HFF-Myc (cell line): ENCODE data around the gene DONSON.
"Not testable (repeated sequence)": the region's sequence is repeated elsewhere in the genome, so short reads cannot be mapped to it uniquely, and the experiment has no call there.

Experiments used
- DNase-seq: peaks from one replicate; pipeline ENCODE4 v3.0.0-alpha.2; 2011; ENCODE audit warnings: low read depth; ENCODE audit errors: extremely low read depth
- H3K4me3 ChIP-seq: replicated peaks from 2 replicates; pipeline ENCODE4 v1.5.1; 2011; ENCODE audit warnings: low read depth, mild to moderate bottlenecking, control low read depth, low read length
- TF ChIP-seq, protein P1 (sequence below): IDR thresholded peaks from 2 replicates; pipeline ENCODE4 v1.5.1; 2012; ENCODE audit warnings: mild to moderate bottlenecking, low read depth, low read length, control low read depth; ENCODE audit errors: missing control alignments

DONSON gene

DNA sequence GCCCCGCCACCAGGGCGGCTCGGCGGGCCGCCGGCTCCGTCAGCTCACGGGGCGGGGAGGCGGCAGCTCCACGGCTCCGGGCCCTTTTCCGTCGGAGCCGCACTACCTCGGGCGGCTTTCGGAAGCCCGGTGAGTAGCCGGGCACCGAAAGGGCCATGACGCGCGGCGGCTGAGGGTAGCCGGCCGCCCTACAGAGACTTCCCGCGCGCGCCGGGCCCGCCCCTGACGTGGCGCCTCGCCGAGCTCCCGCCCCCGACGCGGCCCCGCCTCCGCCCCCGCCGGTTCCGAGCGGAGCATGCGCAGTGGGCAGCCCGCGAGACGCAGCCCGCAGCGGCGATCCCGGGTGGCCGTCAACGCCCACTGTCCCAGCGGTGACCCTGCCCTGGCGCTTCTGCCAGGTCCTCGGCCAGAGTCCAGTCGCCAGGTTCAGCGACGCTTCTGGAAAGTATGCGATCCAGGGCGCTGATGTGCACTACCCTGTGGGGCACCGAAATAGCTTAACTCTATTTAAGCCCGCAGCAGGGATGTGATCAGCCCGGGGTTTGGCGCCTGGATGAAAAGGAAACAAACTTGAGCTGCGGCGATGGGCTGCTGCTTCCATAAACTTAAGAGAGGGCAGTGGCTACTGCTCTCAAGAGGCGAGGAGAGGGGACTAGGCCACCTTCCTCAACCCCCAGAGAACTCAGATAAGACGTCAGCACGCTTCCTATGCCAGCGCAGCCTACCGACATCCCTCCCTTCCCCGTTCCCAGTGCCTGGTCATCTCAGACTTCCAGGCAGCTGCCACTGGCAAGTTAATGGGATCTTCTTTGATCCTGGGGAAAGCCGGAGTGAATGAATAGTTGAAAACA lies at the start of gene DONSON:
Gene DONSON, minus strand, starts transcription at position 200 of the 851 bp plus-strand sequence. Its CDS starts 43 bp downstream, at position 157.
- H3K4me3 ChIP-seq, result peak within 1 kb of the TSS; percentile 72
- TF ChIP-seq, protein P1, sequence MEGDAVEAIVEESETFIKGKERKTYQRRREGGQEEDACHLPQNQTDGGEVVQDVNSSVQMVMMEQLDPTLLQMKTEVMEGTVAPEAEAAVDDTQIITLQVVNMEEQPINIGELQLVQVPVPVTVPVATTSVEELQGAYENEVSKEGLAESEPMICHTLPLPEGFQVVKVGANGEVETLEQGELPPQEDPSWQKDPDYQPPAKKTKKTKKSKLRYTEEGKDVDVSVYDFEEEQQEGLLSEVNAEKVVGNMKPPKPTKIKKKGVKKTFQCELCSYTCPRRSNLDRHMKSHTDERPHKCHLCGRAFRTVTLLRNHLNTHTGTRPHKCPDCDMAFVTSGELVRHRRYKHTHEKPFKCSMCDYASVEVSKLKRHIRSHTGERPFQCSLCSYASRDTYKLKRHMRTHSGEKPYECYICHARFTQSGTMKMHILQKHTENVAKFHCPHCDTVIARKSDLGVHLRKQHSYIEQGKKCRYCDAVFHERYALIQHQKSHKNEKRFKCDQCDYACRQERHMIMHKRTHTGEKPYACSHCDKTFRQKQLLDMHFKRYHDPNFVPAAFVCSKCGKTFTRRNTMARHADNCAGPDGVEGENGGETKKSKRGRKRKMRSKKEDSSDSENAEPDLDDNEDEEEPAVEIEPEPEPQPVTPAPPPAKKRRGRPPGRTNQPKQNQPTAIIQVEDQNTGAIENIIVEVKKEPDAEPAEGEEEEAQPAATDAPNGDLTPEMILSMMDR, result no peak
- peak; percentile 32 for DNase-seq

DNA sequence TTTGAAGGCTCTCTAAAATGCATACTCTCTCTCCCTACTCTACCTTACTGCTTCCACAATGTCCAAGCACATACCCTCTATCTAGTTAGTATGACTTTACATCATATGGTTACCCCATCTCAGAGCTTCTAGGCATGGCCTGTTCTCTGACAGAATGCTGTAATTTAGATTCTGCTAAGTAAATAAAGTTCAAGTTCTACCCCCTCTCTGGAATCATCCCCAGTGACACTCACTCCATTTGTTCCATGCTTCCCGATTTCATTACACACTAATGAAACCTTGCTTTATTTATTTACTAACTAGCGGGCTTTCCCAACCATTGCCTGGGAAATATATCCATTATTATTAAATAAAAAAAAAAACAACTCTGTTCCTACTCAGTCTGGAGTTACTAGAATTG lies 45.8 kb upstream of the DONSON start:
- TF ChIP-seq, protein P1, result no peak
- no peak overlapping the region for H3K4me3 ChIP-seq
- no peak for DNase-seq

DNA sequence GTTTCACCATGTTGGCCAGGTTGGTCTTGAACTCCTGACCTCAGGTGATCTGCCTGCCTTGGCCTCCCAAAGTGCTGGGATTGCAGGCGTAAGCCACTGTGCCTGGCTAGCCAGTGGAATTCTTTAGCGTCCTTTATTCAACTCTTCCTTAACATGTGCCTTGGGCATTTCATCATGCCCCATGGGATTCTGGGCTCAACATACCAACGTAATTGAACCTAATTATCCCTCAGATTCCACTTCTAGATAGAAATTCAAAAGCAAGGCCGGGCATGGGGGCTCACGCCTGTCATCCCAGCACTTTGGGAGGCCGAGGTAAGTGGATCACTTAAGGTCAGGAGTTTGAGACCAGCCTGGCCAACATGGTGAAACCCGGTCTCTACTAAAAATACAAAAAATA lies 37.7 kb upstream of the DONSON start:
- not testable (repeated sequence) for DNase-seq, H3K4me3 ChIP-seq

- TF ChIP-seq, protein P1, result no peak
- no peak overlapping the region for H3K4me3 ChIP-seq
- no peak for DNase-seq
Observed at GRCh38 chr21:33622253-33622652, 33.8 kb upstream of the DONSON start.

- TF ChIP-seq, protein P1, result no peak
- no peak for DNase-seq
- H3K4me3 ChIP-seq, result no peak overlapping the region
Observed at GRCh38 chr21:33619726-33620125, 31.2 kb upstream of the DONSON start.

GRCh38 chr21:33618407-33618806 lies 29.9 kb upstream of the DONSON start:
- TF ChIP-seq, protein P1, result no peak
- no peak for DNase-seq
- no peak overlapping the region for H3K4me3 ChIP-seq

- not testable (repeated sequence) for DNase-seq, H3K4me3 ChIP-seq
Observed at GRCh38 chr21:33617565-33617964, 29.1 kb upstream of the DONSON start.

GRCh38 chr21:33611006-33611744 lies 22.7 kb upstream of the DONSON start:
- no peak for DNase-seq
- no peak overlapping the region for H3K4me3 ChIP-seq
- TF ChIP-seq, protein P1, result no peak
